ENCODE measurements around the gene NHSL2.

NHSL2 gene

GRCh38 chrX:72108666-72109065 lies 198.0 kb downstream of the NHSL2 start:
- Histone ChIP-seq H3K27me3 (ENCODE audit: control insufficient read depth in 1 of 2, insufficient read depth in 1 of 2, low read length in 2 of 2) (peaks cover 0 to 70% of the 10 kb centered on the region in 2 experiments), H4K91ac (ENCODE audit: low read length) (no peak overlapping the region), H3K18ac (ENCODE audit: low read depth in 1 of 2, low read length in 2 of 2) (no peak overlapping the region), H3K4ac (ENCODE audit: low read depth in 1 of 2, low read length in 2 of 2) (no peak overlapping the region), H3K9ac (ENCODE audit: low read length) (no peak overlapping the region), H3K4me2 (ENCODE audit: low read length, poor library complexity, severe bottlenecking) (no peak overlapping the region), H2AK5ac (ENCODE audit: low read length, severe bottlenecking) (no peak overlapping the region), H3K23ac (ENCODE audit: low read length in 2 of 2) (no peak overlapping the region), H2BK12ac (ENCODE audit: low read length in 2 of 2) (no peak overlapping the region), H3K4me3 (ENCODE audit: insufficient read depth in 1 of 2, low read depth in 1 of 2, low read length in 2 of 2) (no peak overlapping the region), H2BK15ac (ENCODE audit: low read depth, poor library complexity, severe bottlenecking) (no peak overlapping the region), H3K14ac (ENCODE audit: low read length in 2 of 2) (no peak overlapping the region), H3K9me3 (ENCODE audit: control insufficient read depth, low read length) (no peaks in the 10 kb centered on the region), H2AFZ (ENCODE audit: low read depth, low read length) (no peak overlapping the region), H2BK5ac (ENCODE audit: low read depth, low read length, poor library complexity, severe bottlenecking) (no peak overlapping the region), H2BK120ac (ENCODE audit: low read depth, low read length) (no peak overlapping the region), H3K36me3 (ENCODE audit: control insufficient read depth in 1 of 2, insufficient read depth in 2 of 2, low read depth in 1 of 2, low read length in 2 of 2) (no peaks in the 10 kb centered on the region), H4K8ac (ENCODE audit: low read length) (no peak overlapping the region), H3K4me1 (ENCODE audit: control insufficient read depth, insufficient read depth, low read depth, low read length) (no peaks in the 10 kb centered on the region), H3K79me1 (replicated peaks; ENCODE audit: low read length, poor library complexity, severe bottlenecking) (no peaks in the 10 kb centered on the region), H3K27ac (ENCODE audit: low read length, poor library complexity, severe bottlenecking) (no peak overlapping the region)
- WGBS, result 97% methylated on average over 10 of the region's 10 CpGs
- no peak for DNase-seq

GRCh38 chrX:72110051-72110875 lies 199.6 kb downstream of the NHSL2 start:
- Histone ChIP-seq H2AFZ (ENCODE audit: low read depth, low read length) (no peak overlapping the region), H4K8ac (ENCODE audit: low read length) (no peak overlapping the region), H2BK120ac (ENCODE audit: low read depth, low read length) (no peak overlapping the region), H3K18ac (ENCODE audit: low read depth in 1 of 2, low read length in 2 of 2) (no peak overlapping the region), H2BK12ac (ENCODE audit: low read length in 2 of 2) (no peak overlapping the region), H3K27me3 (ENCODE audit: control insufficient read depth in 1 of 2, insufficient read depth in 1 of 2, low read length in 2 of 2) (peaks cover 0 to 58% of the 10 kb centered on the region in 2 experiments), H3K4me3 (ENCODE audit: insufficient read depth in 1 of 2, low read depth in 1 of 2, low read length in 2 of 2) (no peak overlapping the region), H3K4me2 (ENCODE audit: low read length, poor library complexity, severe bottlenecking) (no peak overlapping the region), H2AK5ac (ENCODE audit: low read length, severe bottlenecking) (no peak overlapping the region), H3K9me3 (ENCODE audit: control insufficient read depth, low read length) (no peaks in the 10 kb centered on the region), H2BK15ac (ENCODE audit: low read depth, poor library complexity, severe bottlenecking) (no peak overlapping the region), H3K23ac (ENCODE audit: low read length in 2 of 2) (no peak overlapping the region), H2BK5ac (ENCODE audit: low read depth, low read length, poor library complexity, severe bottlenecking) (no peak overlapping the region), H3K4ac (ENCODE audit: low read depth in 1 of 2, low read length in 2 of 2) (no peak overlapping the region), H3K36me3 (ENCODE audit: control insufficient read depth in 1 of 2, insufficient read depth in 2 of 2, low read depth in 1 of 2, low read length in 2 of 2) (no peaks in the 10 kb centered on the region), H3K79me1 (replicated peaks; ENCODE audit: low read length, poor library complexity, severe bottlenecking) (no peaks in the 10 kb centered on the region), H3K14ac (ENCODE audit: low read length in 2 of 2) (no peak overlapping the region), H3K27ac (ENCODE audit: low read length, poor library complexity, severe bottlenecking) (no peak overlapping the region), H3K9ac (ENCODE audit: low read length) (no peak overlapping the region), H4K91ac (ENCODE audit: low read length) (no peak overlapping the region), H3K4me1 (ENCODE audit: control insufficient read depth, insufficient read depth, low read depth, low read length) (no peaks in the 10 kb centered on the region)
- no peak for DNase-seq
- WGBS, result 80% methylated on average over 8 of the region's 13 CpGs

GRCh38 chrX:72110876-72111708 lies 200.4 kb downstream of the NHSL2 start:
- H3K4me2 ChIP-seq (ENCODE audit: low read length, poor library complexity, severe bottlenecking), result no peak overlapping the region
- H2BK12ac ChIP-seq (ENCODE audit: low read length in 2 of 2), result no peak overlapping the region
- no peak overlapping the region for H2BK5ac ChIP-seq (ENCODE audit: low read depth, low read length, poor library complexity, severe bottlenecking)
- no peaks in the 10 kb centered on the region for H3K79me1 ChIP-seq (replicated peaks; ENCODE audit: low read length, poor library complexity, severe bottlenecking)
- no peak overlapping the region for H3K27ac ChIP-seq (ENCODE audit: low read length, poor library complexity, severe bottlenecking)
- no peak overlapping the region for H3K9ac ChIP-seq (ENCODE audit: low read length)
- peak overlapping the region in 1 of 2 experiments; percentile 5 for H3K18ac ChIP-seq (ENCODE audit: low read depth in 1 of 2, low read length in 2 of 2)
- no peak overlapping the region for H3K23ac ChIP-seq (ENCODE audit: low read length in 2 of 2)
- no peak overlapping the region for H3K14ac ChIP-seq (ENCODE audit: low read length in 2 of 2)
- no peak overlapping the region for H4K91ac ChIP-seq (ENCODE audit: low read length)
- H3K36me3 ChIP-seq (ENCODE audit: control insufficient read depth in 1 of 2, insufficient read depth in 2 of 2, low read depth in 1 of 2, low read length in 2 of 2), result no peaks in the 10 kb centered on the region
- H3K4ac ChIP-seq (ENCODE audit: low read depth in 1 of 2, low read length in 2 of 2), result no peak overlapping the region
- H2AK5ac ChIP-seq (ENCODE audit: low read length, severe bottlenecking), result no peak overlapping the region
- no peaks in the 10 kb centered on the region for H3K4me1 ChIP-seq (ENCODE audit: control insufficient read depth, insufficient read depth, low read depth, low read length)
- H2BK120ac ChIP-seq (ENCODE audit: low read depth, low read length), result no peak overlapping the region
- no peak overlapping the region for H4K8ac ChIP-seq (ENCODE audit: low read length)
- H3K4me3 ChIP-seq (ENCODE audit: insufficient read depth in 1 of 2, low read depth in 1 of 2, low read length in 2 of 2), result no peak overlapping the region
- H2BK15ac ChIP-seq (ENCODE audit: low read depth, poor library complexity, severe bottlenecking), result no peak overlapping the region
- no peak overlapping the region for H2AFZ ChIP-seq (ENCODE audit: low read depth, low read length)
- WGBS, result 95% methylated on average over 8 of the region's 11 CpGs
- peaks cover 0 to 53% of the 10 kb centered on the region in 2 experiments for H3K27me3 ChIP-seq (ENCODE audit: control insufficient read depth in 1 of 2, insufficient read depth in 1 of 2, low read length in 2 of 2)
- H3K9me3 ChIP-seq (ENCODE audit: control insufficient read depth, low read length), result no peaks in the 10 kb centered on the region
- no peak for DNase-seq

GRCh38 chrX:72113461-72113860 lies 202.8 kb downstream of the NHSL2 start:
- DNase-seq, result no peak
- Histone ChIP-seq H3K14ac (ENCODE audit: low read length in 2 of 2) (no peak overlapping the region), H3K36me3 (ENCODE audit: control insufficient read depth in 1 of 2, insufficient read depth in 2 of 2, low read depth in 1 of 2, low read length in 2 of 2) (no peaks in the 10 kb centered on the region), H4K91ac (ENCODE audit: low read length) (peak overlapping the region; percentile 68), H3K4me3 (ENCODE audit: insufficient read depth in 1 of 2, low read depth in 1 of 2, low read length in 2 of 2) (no peak overlapping the region), H3K18ac (ENCODE audit: low read depth in 1 of 2, low read length in 2 of 2) (peak overlapping the region in 1 of 2 experiments; percentile 12), H2AK5ac (ENCODE audit: low read length, severe bottlenecking) (no peak overlapping the region), H3K9ac (ENCODE audit: low read length) (no peak overlapping the region), H3K4me1 (ENCODE audit: control insufficient read depth, insufficient read depth, low read depth, low read length) (no peaks in the 10 kb centered on the region), H3K27ac (ENCODE audit: low read length, poor library complexity, severe bottlenecking) (no peak overlapping the region), H3K4me2 (ENCODE audit: low read length, poor library complexity, severe bottlenecking) (no peak overlapping the region), H2BK120ac (ENCODE audit: low read depth, low read length) (no peak overlapping the region), H3K27me3 (ENCODE audit: control insufficient read depth in 1 of 2, insufficient read depth in 1 of 2, low read length in 2 of 2) (peaks cover 0 to 44% of the 10 kb centered on the region in 2 experiments), H3K4ac (ENCODE audit: low read depth in 1 of 2, low read length in 2 of 2) (no peak overlapping the region), H3K9me3 (ENCODE audit: control insufficient read depth, low read length) (no peaks in the 10 kb centered on the region), H2AFZ (ENCODE audit: low read depth, low read length) (no peak overlapping the region), H3K79me1 (replicated peaks; ENCODE audit: low read length, poor library complexity, severe bottlenecking) (no peaks in the 10 kb centered on the region), H2BK5ac (ENCODE audit: low read depth, low read length, poor library complexity, severe bottlenecking) (no peak overlapping the region), H4K8ac (ENCODE audit: low read length) (peak overlapping the region; percentile 15), H2BK12ac (ENCODE audit: low read length in 2 of 2) (peak overlapping the region in 1 of 2 experiments; percentile 63), H2BK15ac (ENCODE audit: low read depth, poor library complexity, severe bottlenecking) (no peak overlapping the region), H3K23ac (ENCODE audit: low read length in 2 of 2) (no peak overlapping the region)
- 97% methylated on average over 4 of the region's 6 CpGs for WGBS

Measured in mesenchymal stem cell (in vitro differentiated cells and primary cell).